ENCODE results near the gene TUBA8. TPM values are rescaled to one million over a fixed set of nuclear protein-coding genes. Genes with fewer than 3 reads are reported as not detected.
"Not testable (repeated sequence)": the region's sequence is repeated elsewhere in the genome, so short reads cannot be mapped to it uniquely, and the experiment has no call there.

Gene TUBA8
- total RNA-seq, result 0.51 and 0.83 TPM in 2 replicates
- 0.60 and 3.9 TPM in 2 replicates for polyA plus RNA-seq
- polyA plus RNA-seq (2012), result 0.20 and 2.3 TPM in 2 replicates
- 0.59 and 2.7 TPM in 2 replicates for polyA minus RNA-seq (ENCODE audit: low replicate concordance)

DNA sequence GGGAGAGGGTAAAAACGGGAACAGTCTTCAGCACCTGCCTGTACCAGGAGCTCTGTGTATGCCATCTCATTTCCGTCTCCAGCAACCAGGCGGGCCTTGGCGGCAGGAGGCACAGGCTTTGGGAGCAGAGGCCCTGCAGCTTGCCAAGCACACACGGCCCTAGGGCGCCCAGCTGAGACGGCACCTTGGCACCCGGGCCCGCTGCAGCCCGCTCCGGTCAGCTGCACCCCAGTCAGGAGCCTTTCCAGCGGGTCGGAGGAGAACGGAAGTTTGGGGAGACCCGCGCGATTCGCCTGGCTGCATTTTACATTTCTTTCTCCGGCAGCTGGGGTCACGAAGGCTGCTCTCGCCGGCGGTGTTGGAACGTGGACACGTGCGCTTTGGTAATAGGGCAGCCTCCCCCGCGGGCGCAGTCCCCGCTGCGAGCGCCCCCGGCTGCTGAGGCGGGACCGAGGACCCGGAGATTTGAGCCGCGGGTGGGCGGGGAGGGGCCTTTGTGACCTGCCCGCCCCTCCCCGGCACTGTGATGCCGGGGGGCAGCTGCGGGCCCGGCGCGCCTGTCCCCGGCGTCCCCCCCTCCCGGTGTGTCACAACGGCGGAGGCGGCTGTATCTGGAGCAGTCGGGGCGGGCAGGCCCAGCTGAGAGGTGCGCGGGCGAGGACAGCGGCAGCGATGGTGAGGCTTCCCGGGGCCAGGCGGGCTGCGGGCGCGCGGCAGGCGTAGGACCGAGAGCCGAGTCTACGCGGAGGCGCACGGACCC is at the start of gene TUBA8:
Gene TUBA8 (plus strand): TSS at position 616 of the 760 bp plus-strand sequence. CDS start 57 bp downstream, at position 673.
- Histone ChIP-seq H3K79me2 (ENCODE audit: control insufficient read depth, insufficient read depth, low read length) (no peaks in the 10 kb centered on the region), H3K4me2 (ENCODE audit: extremely low read depth, insufficient read depth, low read length) (peak within 1 kb of the TSS; percentile 44), H2AFZ (ENCODE audit: low read length) (no peak within 1 kb of the TSS), H3K36me3 (ENCODE audit: control insufficient read depth, insufficient read depth, low read length) (no peaks in the 10 kb centered on the region), H3K9me3 (ENCODE audit: control insufficient read depth, insufficient read depth, low read depth, low read length) (no peaks in the 10 kb centered on the region), H3K4me3 (replicated peaks in 1 of 4; ENCODE audit: control extremely low read depth in 1 of 4, insufficient read depth in 1 of 4, low read depth in 3 of 4, low read length in 4 of 4) (peak within 1 kb of the TSS; percentile 26 to 49 (median 30)), H3K27ac (ENCODE audit: insufficient read depth, low read length) (no peak within 1 kb of the TSS), H3K27me3 (ENCODE audit: control insufficient read depth, insufficient read depth, low read length) (peaks cover 2% of the 10 kb centered on the region), H3K9ac (ENCODE audit: insufficient read depth, low read length) (no peak within 1 kb of the TSS), H4K20me1 (ENCODE audit: control insufficient read depth, extremely low read depth, insufficient read depth, low read length) (no peaks in the 10 kb centered on the region), H3K4me1 (ENCODE audit: control insufficient read depth, extremely low read depth, insufficient read depth, low read length) (no peaks in the 10 kb centered on the region)
- DNase-seq (ENCODE audit: low read depth in 2 of 2), result peak; percentile 20 to 53
- TF ChIP-seq EZH2 (IDR thresholded peaks at IDR 0.05; ENCODE audit: low read length, missing control alignments), result no peak
- TF ChIP-seq, protein P1, sequence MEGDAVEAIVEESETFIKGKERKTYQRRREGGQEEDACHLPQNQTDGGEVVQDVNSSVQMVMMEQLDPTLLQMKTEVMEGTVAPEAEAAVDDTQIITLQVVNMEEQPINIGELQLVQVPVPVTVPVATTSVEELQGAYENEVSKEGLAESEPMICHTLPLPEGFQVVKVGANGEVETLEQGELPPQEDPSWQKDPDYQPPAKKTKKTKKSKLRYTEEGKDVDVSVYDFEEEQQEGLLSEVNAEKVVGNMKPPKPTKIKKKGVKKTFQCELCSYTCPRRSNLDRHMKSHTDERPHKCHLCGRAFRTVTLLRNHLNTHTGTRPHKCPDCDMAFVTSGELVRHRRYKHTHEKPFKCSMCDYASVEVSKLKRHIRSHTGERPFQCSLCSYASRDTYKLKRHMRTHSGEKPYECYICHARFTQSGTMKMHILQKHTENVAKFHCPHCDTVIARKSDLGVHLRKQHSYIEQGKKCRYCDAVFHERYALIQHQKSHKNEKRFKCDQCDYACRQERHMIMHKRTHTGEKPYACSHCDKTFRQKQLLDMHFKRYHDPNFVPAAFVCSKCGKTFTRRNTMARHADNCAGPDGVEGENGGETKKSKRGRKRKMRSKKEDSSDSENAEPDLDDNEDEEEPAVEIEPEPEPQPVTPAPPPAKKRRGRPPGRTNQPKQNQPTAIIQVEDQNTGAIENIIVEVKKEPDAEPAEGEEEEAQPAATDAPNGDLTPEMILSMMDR (conservative IDR thresholded peaks at IDR 0.05 in 1 of 2, IDR thresholded peaks at IDR 0.05 in 1 of 2; ENCODE audit: low read depth in 1 of 2, low read length in 2 of 2), result no peak

DNA sequence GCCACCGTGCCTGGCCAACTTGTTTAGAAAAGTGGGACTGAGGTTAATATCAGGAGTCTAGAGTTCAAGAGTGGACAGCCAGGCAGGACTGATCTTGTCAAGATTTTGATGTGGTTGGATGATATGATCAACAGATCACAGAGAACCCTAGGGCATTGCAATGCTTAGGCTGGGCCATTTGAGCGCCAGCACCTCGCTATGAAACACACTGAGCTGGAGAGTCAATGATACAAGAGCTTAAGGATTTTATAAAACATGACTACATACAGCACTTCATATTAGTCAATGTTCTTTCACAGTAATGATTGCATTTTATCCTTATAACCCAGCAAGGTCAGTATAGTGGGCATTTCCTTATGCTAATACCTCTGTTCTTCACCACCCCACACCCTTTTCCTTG is 48.2 kb upstream of the TUBA8 start:
- H3K9ac ChIP-seq (ENCODE audit: insufficient read depth, low read length), result no peak overlapping the region
- no peaks in the 10 kb centered on the region for H3K9me3 ChIP-seq (ENCODE audit: control insufficient read depth, insufficient read depth, low read depth, low read length)
- H3K36me3 ChIP-seq (ENCODE audit: control insufficient read depth, insufficient read depth, low read length), result no peaks in the 10 kb centered on the region
- H3K4me2 ChIP-seq (ENCODE audit: extremely low read depth, insufficient read depth, low read length), result no peak overlapping the region
- DNase-seq (ENCODE audit: low read depth in 2 of 2), result no peak
- peaks cover 10% of the 10 kb centered on the region for H3K4me1 ChIP-seq (ENCODE audit: control insufficient read depth, extremely low read depth, insufficient read depth, low read length)
- H3K27me3 ChIP-seq (ENCODE audit: control insufficient read depth, insufficient read depth, low read length), result peaks cover 5% of the 10 kb centered on the region
- no peaks in the 10 kb centered on the region for H3K79me2 ChIP-seq (ENCODE audit: control insufficient read depth, insufficient read depth, low read length)
- no peak overlapping the region for H2AFZ ChIP-seq (ENCODE audit: low read length)
- no peak overlapping the region for H3K27ac ChIP-seq (ENCODE audit: insufficient read depth, low read length)
- H4K20me1 ChIP-seq (ENCODE audit: control insufficient read depth, extremely low read depth, insufficient read depth, low read length), result no peaks in the 10 kb centered on the region
- no peak for TF ChIP-seq EZH2 (IDR thresholded peaks at IDR 0.05; ENCODE audit: low read length, missing control alignments)
- TF ChIP-seq, protein P1 (conservative IDR thresholded peaks at IDR 0.05 in 1 of 2, IDR thresholded peaks at IDR 0.05 in 1 of 2; ENCODE audit: low read depth in 1 of 2, low read length in 2 of 2), result no peak
- no peak overlapping the region for H3K4me3 ChIP-seq (replicated peaks in 1 of 4; ENCODE audit: control extremely low read depth in 1 of 4, insufficient read depth in 1 of 4, low read depth in 3 of 4, low read length in 4 of 4)

DNA sequence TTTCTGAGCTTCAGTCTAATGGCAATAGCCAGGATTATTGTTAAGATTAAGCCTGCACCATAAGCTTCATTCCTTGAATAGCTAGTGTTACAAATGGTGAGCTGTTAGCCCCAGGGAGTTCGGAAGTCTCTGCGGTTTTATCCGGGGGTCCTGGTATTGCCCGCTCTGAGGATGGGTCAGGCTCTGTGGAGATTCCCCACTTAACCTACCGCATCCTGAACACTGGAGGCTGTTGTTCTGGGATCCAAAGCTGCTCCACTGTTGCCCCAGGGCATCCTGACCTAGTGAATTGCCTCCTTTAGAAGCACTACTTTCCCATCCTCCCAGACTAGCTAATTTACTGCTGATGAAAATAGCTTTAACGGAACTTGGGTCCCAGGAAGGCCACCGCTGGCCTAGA is 47.3 kb upstream of the TUBA8 start:
- Histone ChIP-seq H3K27ac (ENCODE audit: insufficient read depth, low read length) (no peak overlapping the region), H2AFZ (ENCODE audit: low read length) (no peak overlapping the region), H3K9me3 (ENCODE audit: control insufficient read depth, insufficient read depth, low read depth, low read length) (no peaks in the 10 kb centered on the region), H3K79me2 (ENCODE audit: control insufficient read depth, insufficient read depth, low read length) (no peaks in the 10 kb centered on the region), H3K36me3 (ENCODE audit: control insufficient read depth, insufficient read depth, low read length) (no peaks in the 10 kb centered on the region), H3K4me1 (ENCODE audit: control insufficient read depth, extremely low read depth, insufficient read depth, low read length) (peaks cover 5% of the 10 kb centered on the region), H3K27me3 (ENCODE audit: control insufficient read depth, insufficient read depth, low read length) (peaks cover 5% of the 10 kb centered on the region), H3K4me2 (ENCODE audit: extremely low read depth, insufficient read depth, low read length) (no peak overlapping the region), H4K20me1 (ENCODE audit: control insufficient read depth, extremely low read depth, insufficient read depth, low read length) (no peaks in the 10 kb centered on the region), H3K9ac (ENCODE audit: insufficient read depth, low read length) (no peak overlapping the region), H3K4me3 (replicated peaks in 1 of 4; ENCODE audit: control extremely low read depth in 1 of 4, insufficient read depth in 1 of 4, low read depth in 3 of 4, low read length in 4 of 4) (no peak overlapping the region)
- DNase-seq (ENCODE audit: low read depth in 2 of 2), result no peak
- TF ChIP-seq EZH2 (IDR thresholded peaks at IDR 0.05; ENCODE audit: low read length, missing control alignments), result no peak
- TF ChIP-seq, protein P1 (conservative IDR thresholded peaks at IDR 0.05 in 1 of 2, IDR thresholded peaks at IDR 0.05 in 1 of 2; ENCODE audit: low read depth in 1 of 2, low read length in 2 of 2), result no peak

DNA sequence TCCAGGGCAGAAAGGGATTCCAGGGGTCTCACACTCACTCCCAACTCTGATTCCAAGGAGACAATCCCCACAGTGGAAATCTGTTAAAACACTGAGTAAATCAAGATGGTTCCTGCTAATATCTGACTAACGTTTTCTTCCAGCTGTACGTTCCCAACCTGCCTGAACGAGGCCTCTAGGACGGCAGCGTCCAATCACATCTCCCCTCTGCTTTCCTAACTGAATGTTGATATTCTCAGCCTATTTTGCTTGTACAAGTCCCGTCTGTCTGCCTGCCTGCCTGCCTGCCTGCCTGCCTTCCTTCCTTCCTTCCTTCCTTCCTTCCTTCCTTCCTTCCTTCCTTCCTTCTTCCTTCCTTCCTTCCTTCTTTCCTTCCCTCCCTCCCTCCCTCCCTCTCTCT is 46.9 kb upstream of the TUBA8 start:
- H3K9ac ChIP-seq (ENCODE audit: insufficient read depth, low read length); DNase-seq (ENCODE audit: low read depth in 2 of 2); H3K4me1 ChIP-seq (ENCODE audit: control insufficient read depth, extremely low read depth, insufficient read depth, low read length); H3K27me3 ChIP-seq (ENCODE audit: control insufficient read depth, insufficient read depth, low read length); H3K4me3 ChIP-seq (replicated peaks in 1 of 4; ENCODE audit: control extremely low read depth in 1 of 4, insufficient read depth in 1 of 4, low read depth in 3 of 4, low read length in 4 of 4); H4K20me1 ChIP-seq (ENCODE audit: control insufficient read depth, extremely low read depth, insufficient read depth, low read length); H3K9me3 ChIP-seq (ENCODE audit: control insufficient read depth, insufficient read depth, low read depth, low read length); H3K4me2 ChIP-seq (ENCODE audit: extremely low read depth, insufficient read depth, low read length); H2AFZ ChIP-seq (ENCODE audit: low read length); H3K79me2 ChIP-seq (ENCODE audit: control insufficient read depth, insufficient read depth, low read length); H3K36me3 ChIP-seq (ENCODE audit: control insufficient read depth, insufficient read depth, low read length); H3K27ac ChIP-seq (ENCODE audit: insufficient read depth, low read length): not testable (repeated sequence)

Data from fibroblast of lung (primary cell).